Left ventricle myocardium inferior (tissue), 1 donor: Measurements from ENCODE around the gene ARHGAP24. TPM values are rescaled to one million over a fixed set of nuclear protein-coding genes. Genes with fewer than 3 reads are reported as not detected.

Source experiments
- DNase-seq: peaks from one replicate; pipeline ENCODE4 v3.0.0-alpha.2; 2020
- H3K27ac ChIP-seq: fragments of 200-600 bp; replicated peaks from 2 replicates; pipeline ENCODE4 v1.8.0; 2021
- H3K27me3 ChIP-seq: fragments of 200-600 bp; 2 replicates; pipeline ENCODE4 v1.8.0; 2021; ENCODE audit warnings: low read depth
- H3K36me3 ChIP-seq: fragments of 200-600 bp; 2 replicates; pipeline ENCODE4 v1.8.0; 2021
- H3K4me1 ChIP-seq: fragments of 200-600 bp; 2 replicates; pipeline ENCODE4 v1.8.0; 2021
- H3K4me3 ChIP-seq: fragments of 200-600 bp; 2 replicates; pipeline ENCODE4 v1.8.0; 2021; ENCODE audit warnings: mild to moderate bottlenecking, moderate library complexity
- H3K9me3 ChIP-seq: fragments of 200-600 bp; replicated peaks from 2 replicates; pipeline ENCODE4 v1.8.0; 2021
- intact Hi-C: fragments of 100-400 bp; cut with micrococcal nuclease; formaldehyde crosslinking; loops from one replicate; pipeline ENCODE4 v1.11.0; 2022
- total RNA-seq: library from RNA; stranded (reverse); fragmentation: NEBNext Ultra II Directional; extraction: Animal tissue kit (Norgen Biotek cat#: 25700); gene quantifications from one replicate; pipeline ENCODE4 v1.2.1, GENCODE V29; 2021
- TF ChIP-seq, protein P1 (sequence below): fragments of 200-600 bp; IDR thresholded peaks from 2 replicates; pipeline ENCODE4 v1.8.0; 2021; ENCODE audit warnings: antibody characterized with exemption, mild to moderate bottlenecking, borderline replicate concordance
- donor health status: DM: no; HTN: yes; CAD: no; lungs with severe emphysema.

Gene ARHGAP24
- total RNA-seq, 1 donor from 2014 or later = 13.7 TPM

DNA sequence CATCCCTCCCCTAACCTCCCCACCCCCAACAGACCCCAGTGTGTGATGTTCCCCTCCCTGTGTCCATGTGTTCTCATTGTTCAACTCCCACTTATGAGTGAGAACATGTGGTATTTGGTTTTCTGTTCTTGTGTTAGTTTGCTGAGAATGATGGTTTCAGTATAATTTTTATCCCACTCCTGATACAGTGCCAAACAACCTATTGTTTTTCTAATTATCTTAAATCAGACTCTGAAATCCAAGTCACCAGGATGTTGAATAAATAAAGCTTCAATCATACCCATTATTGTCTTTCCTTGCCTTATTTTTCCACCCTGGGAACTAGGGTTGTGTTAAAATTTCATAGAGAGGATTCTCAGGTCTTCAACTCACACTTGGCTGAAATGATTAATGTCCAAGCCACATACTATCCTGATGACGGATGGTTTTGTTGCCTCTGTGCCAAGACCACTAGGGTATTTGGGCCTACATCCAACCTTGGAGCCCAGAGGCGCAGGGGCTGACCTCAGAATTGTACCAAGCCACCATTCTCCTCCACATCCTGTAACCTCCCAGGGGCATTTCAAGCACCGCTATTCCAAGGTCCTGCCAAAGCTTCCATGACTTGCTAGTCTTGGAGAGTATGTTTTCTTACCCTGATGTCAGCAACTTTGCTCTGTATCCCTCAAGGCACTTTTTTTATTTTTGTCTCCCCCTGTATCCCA is 332.4 kb downstream of the ARHGAP24 start:
- peak; percentile 48 for DNase-seq
- no peaks in the 10 kb centered on the region for H3K9me3 ChIP-seq
- TF ChIP-seq, protein P1, sequence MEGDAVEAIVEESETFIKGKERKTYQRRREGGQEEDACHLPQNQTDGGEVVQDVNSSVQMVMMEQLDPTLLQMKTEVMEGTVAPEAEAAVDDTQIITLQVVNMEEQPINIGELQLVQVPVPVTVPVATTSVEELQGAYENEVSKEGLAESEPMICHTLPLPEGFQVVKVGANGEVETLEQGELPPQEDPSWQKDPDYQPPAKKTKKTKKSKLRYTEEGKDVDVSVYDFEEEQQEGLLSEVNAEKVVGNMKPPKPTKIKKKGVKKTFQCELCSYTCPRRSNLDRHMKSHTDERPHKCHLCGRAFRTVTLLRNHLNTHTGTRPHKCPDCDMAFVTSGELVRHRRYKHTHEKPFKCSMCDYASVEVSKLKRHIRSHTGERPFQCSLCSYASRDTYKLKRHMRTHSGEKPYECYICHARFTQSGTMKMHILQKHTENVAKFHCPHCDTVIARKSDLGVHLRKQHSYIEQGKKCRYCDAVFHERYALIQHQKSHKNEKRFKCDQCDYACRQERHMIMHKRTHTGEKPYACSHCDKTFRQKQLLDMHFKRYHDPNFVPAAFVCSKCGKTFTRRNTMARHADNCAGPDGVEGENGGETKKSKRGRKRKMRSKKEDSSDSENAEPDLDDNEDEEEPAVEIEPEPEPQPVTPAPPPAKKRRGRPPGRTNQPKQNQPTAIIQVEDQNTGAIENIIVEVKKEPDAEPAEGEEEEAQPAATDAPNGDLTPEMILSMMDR = peak; percentile 18
- H3K4me1 ChIP-seq = peaks cover 32% of the 10 kb centered on the region
- intact Hi-C loops = no loop called here
- no peaks in the 10 kb centered on the region for H3K27me3 ChIP-seq
- peak overlapping the region; percentile 78 for H3K27ac ChIP-seq
- peak overlapping the region; percentile 1 for H3K4me3 ChIP-seq
- no peaks in the 10 kb centered on the region for H3K36me3 ChIP-seq

DNA sequence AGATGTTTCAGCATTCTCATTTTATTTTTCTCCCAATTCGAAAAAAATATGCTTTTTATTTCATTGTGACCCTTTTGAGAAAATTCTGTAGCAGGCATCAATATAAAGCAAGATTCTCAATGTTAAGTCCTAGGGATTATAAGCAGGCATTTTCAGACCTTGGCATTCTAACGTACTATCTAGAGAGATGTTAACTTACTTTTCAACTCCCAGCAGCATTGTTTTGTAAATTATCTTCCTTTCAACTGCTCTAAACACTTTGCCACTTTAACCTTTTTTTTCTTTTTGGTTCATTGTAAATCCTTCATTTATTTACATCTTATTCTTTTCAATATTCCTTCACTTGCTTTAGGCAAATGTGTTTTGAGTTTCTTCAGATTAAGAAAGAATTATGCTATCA is 333.2 kb downstream of the ARHGAP24 start:
- intact Hi-C loops = no loop called here
- peak overlapping the region; percentile 1 for H3K4me3 ChIP-seq
- no peaks in the 10 kb centered on the region for H3K36me3 ChIP-seq
- no peak for DNase-seq
- peak overlapping the region; percentile 78 for H3K27ac ChIP-seq
- no peaks in the 10 kb centered on the region for H3K27me3 ChIP-seq
- H3K4me1 ChIP-seq = peaks cover 37% of the 10 kb centered on the region
- TF ChIP-seq, protein P1 = no peak
- no peaks in the 10 kb centered on the region for H3K9me3 ChIP-seq

DNA sequence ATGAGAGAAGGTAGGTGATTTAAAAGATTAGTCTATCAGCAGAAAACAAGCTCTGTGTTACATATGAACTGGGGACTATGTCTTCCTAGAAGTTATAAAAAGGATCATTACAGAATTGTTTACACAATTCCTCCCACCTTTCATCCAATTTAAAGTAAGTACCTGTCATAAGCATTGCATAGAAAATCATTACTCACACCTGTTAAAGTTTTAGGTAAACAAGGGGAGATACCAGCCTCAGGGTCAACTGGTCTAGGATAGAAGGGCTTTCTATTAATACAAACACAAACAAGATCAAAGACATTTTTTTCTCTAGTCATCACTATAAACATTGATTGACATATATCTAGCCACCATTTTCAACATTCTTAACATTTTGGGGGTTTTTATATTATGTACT is 333.9 kb downstream of the ARHGAP24 start:
- Histone ChIP-seq H3K27me3 (no peaks in the 10 kb centered on the region), H3K9me3 (no peaks in the 10 kb centered on the region), H3K36me3 (no peaks in the 10 kb centered on the region), H3K4me3 (no peak overlapping the region), H3K4me1 (peaks cover 39% of the 10 kb centered on the region), H3K27ac (peak overlapping the region; percentile 78)
- TF ChIP-seq, protein P1 = no peak
- intact Hi-C loops = no loop called here
- DNase-seq = no peak

DNA sequence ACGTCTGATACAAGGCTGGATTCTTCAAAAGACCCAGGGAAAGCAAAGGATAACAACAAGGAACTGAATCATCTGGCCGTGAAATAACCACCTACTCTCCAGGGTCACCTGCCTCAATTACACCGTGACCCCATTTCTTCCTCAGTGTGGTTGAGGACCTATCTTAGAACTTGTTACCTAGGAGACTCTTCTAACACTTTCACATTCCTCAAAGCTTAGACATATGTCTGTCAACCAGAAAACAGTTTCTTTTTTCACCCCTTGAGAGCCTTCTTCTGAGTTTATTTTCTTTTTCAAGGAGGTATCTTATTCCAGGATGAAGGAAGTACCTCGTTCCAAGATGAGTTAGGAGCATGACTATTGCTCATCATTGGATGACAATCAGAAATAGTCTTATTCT is 337.8 kb downstream of the ARHGAP24 start:
- H3K36me3 ChIP-seq = no peaks in the 10 kb centered on the region
- no peak for DNase-seq
- peak overlapping the region; percentile 69 for H3K27ac ChIP-seq
- peaks cover 23% of the 10 kb centered on the region for H3K4me1 ChIP-seq
- intact Hi-C loops = no loop called here
- no peaks in the 10 kb centered on the region for H3K27me3 ChIP-seq
- TF ChIP-seq, protein P1 = no peak
- H3K9me3 ChIP-seq = peaks cover 3% of the 10 kb centered on the region
- H3K4me3 ChIP-seq = no peak overlapping the region

DNA sequence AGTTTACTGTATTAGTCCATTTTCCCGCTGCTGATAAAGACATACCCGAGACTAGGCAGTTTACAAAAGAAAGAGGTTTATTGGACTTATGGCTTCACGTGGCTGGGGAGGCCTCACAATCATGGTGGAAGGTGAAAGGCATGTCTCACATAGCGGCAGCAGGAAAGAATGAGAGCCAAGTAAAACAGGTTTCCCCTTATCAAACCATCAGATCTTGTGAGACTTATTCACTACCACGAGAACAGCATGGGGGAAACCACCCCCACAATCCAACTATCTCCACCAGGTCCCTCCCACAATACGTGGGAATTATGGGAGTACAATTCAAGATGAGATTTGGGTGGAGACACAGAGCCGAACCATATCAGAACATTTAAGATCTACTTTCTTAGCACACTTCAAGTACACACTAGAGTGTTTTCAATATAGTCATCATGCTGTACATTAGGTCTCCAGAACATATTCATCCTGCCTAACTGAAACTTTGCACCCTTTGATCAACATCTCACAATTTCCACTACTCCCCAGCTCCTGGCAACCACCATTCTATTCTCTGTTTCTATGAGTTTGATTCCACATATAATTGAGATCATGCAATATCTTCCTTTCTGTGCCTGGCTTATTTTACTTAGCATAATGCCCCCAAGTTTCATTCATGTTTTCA is 341.0 kb downstream of the ARHGAP24 start:
- no peaks in the 10 kb centered on the region for H3K36me3 ChIP-seq
- peaks cover 11% of the 10 kb centered on the region for H3K4me1 ChIP-seq
- intact Hi-C loops = no loop called here
- H3K27me3 ChIP-seq = no peaks in the 10 kb centered on the region
- H3K4me3 ChIP-seq = no peak overlapping the region
- no peak overlapping the region for H3K27ac ChIP-seq
- TF ChIP-seq, protein P1 = no peak
- H3K9me3 ChIP-seq = peaks cover 8% of the 10 kb centered on the region
- DNase-seq = no peak
